ENCODE data around the gene USP21. TPM values are rescaled to one million over a fixed set of nuclear protein-coding genes. Genes with fewer than 3 reads are reported as not detected.

Gene USP21
- polyA plus RNA-seq, 4 donors, result 45.6 to 61.0 (median 50.3) TPM

DNA sequence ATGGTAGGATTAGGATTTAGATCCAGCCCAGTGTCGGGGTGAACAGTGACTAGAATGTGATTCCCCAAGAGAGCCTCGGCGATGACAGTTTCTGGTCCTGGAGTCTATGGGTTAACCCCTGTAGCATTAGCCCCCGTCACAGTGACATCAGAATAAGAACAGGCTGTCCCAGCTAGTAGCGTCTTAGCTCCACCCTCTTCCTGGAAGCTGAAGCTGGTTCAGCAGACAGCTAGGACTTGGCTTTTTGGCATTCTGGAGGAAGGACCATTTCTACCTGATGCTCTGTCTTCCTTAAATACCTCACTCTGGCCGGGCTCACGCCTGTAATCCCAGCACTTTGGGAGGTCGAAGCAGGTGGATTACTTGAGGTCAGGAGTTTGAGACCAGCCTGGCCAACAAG, 47.9 kb downstream of the USP21 start:
- DNase-seq (ENCODE audit: low read depth in 4 of 4, low spot score in 2 of 4), result no peak

DNA sequence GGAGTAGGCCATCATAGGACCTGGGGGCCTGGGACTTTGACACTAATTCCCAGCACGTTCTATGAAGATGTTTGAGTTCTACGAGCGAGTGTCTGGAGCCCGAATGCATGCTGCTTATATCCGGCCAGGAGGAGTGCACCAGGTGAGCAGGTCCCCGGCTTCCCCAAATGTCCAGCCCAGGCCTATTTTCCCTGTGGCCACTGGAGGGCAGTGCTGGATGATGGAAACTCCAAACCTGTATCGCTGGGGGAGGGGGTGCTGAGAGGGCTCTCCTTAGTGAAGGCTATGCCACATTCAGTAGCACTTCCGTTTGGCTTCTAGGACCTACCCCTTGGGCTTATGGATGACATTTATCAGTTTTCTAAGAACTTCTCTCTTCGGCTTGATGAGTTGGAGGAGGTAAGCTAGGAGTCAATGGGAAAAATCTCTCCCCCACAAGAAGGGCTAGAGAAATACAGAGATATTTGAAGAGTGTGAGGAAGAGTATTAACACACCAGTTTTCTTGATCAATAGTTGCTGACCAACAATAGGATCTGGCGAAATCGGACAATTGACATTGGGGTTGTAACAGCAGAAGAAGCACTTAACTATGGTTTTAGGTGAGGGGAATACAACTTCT, 50.6 kb downstream of the USP21 start:
- DNase-seq (ENCODE audit: low read depth in 4 of 4, low spot score in 2 of 4), result peak in 1 of 4 donors; percentile 68

- DNase-seq (ENCODE audit: low read depth in 4 of 4, low spot score in 2 of 4), result no peak
Measured at GRCh38 chr1:161214369-161214768, 55.1 kb downstream of the USP21 start.

GRCh38 chr1:161215076-161215475, 55.8 kb downstream of the USP21 start, which contains the start of gene FCER1G:
TSS of gene FCER1G (plus strand) at chr1:161215295. CDS start at chr1:161215322, 27 bp downstream.
- no peak for DNase-seq (ENCODE audit: low read depth in 4 of 4, low spot score in 2 of 4)

Other genes with a start within 250 kb of the USP21 start
- gene ITLN2, start 204.7 kb upstream of the USP21 start, polyA plus RNA-seq (ENCODE audit: insufficient read length in 4 of 4), result not detected
- 100 to 1,000 TPM in 1 of 4 donors, 10 to 100 TPM in 3; 76.1 to 101 (median 82.1) TPM for gene F11R, start 138.3 kb upstream of the USP21 start, polyA plus RNA-seq (ENCODE audit: insufficient read length in 4 of 4)
- 10 to 100 TPM; 52.0 to 76.1 (median 67.5) TPM for gene TSTD1, start 120.5 kb upstream of the USP21 start, polyA plus RNA-seq (ENCODE audit: insufficient read length in 4 of 4)
- gene USF1, start 113.5 kb upstream of the USP21 start, polyA plus RNA-seq (ENCODE audit: insufficient read length in 4 of 4), result 10 to 100 TPM; 55.6 to 69.0 (median 60.4) TPM
- gene ARHGAP30, start 89.6 kb upstream of the USP21 start, polyA plus RNA-seq (ENCODE audit: insufficient read length in 4 of 4), result 1 to 10 TPM; 1.8 to 2.6 (median 2.0) TPM
- gene NECTIN4, start 69.9 kb upstream of the USP21 start, polyA plus RNA-seq (ENCODE audit: insufficient read length in 4 of 4), result 1 to 10 TPM; 2.1 to 4.8 (median 4.3) TPM
- gene KLHDC9, start 61.1 kb upstream of the USP21 start, polyA plus RNA-seq (ENCODE audit: insufficient read length in 4 of 4), result 10 to 100 TPM; 14.9 to 21.5 (median 16.4) TPM
- 10 to 100 TPM; 71.1 to 85.7 (median 77.7) TPM for gene PFDN2, start 41.5 kb upstream of the USP21 start, polyA plus RNA-seq (ENCODE audit: insufficient read length in 4 of 4)
- gene NIT1, start 41.4 kb upstream of the USP21 start, polyA plus RNA-seq (ENCODE audit: insufficient read length in 4 of 4), result 10 to 100 TPM; 45.3 to 57.5 (median 51.8) TPM
- 10 to 100 TPM; 43.1 to 57.7 (median 48.1) TPM for gene DEDD, start 26.8 kb upstream of the USP21 start, polyA plus RNA-seq (ENCODE audit: insufficient read length in 4 of 4)
- 100 to 1,000 TPM; 124 to 175 (median 145) TPM for gene UFC1, start 5.5 kb upstream of the USP21 start, polyA plus RNA-seq (ENCODE audit: insufficient read length in 4 of 4)
- gene PPOX, start 6.9 kb downstream of the USP21 start, polyA plus RNA-seq (ENCODE audit: insufficient read length in 4 of 4), result 10 to 100 TPM; 34.6 to 62.0 (median 49.4) TPM
- gene B4GALT3, start 18.0 kb downstream of the USP21 start, polyA plus RNA-seq (ENCODE audit: insufficient read length in 4 of 4), result 10 to 100 TPM; 36.7 to 49.3 (median 41.3) TPM
- gene ADAMTS4, start 39.6 kb downstream of the USP21 start, polyA plus RNA-seq (ENCODE audit: insufficient read length in 4 of 4), result 1 to 10 TPM in 2 of 4 donors, under 1 TPM in 2; 0.72 to 1.6 (median 1.1) TPM
- gene NDUFS2, start 42.9 kb downstream of the USP21 start, polyA plus RNA-seq (ENCODE audit: insufficient read length in 4 of 4), result 100 to 1,000 TPM; 178 to 218 (median 200) TPM
- gene FCER1G, start 55.8 kb downstream of the USP21 start, polyA plus RNA-seq (ENCODE audit: insufficient read length in 4 of 4), result 10 to 100 TPM in 3 of 4 donors, 1 to 10 TPM in 1; 10.0 to 16.1 (median 11.8) TPM
- gene APOA2, start 64.1 kb downstream of the USP21 start, polyA plus RNA-seq (ENCODE audit: insufficient read length in 4 of 4), result 100 to 1,000 TPM in 1 of 4 donors, under 1 TPM in 1, not detected in 2; 0.43 to 120 TPM
- 10 to 100 TPM; 12.7 to 16.9 (median 15.0) TPM for gene TOMM40L, start 66.6 kb downstream of the USP21 start, polyA plus RNA-seq (ENCODE audit: insufficient read length in 4 of 4)
- 1 to 10 TPM; 1.9 to 4.4 (median 3.6) TPM for gene NR1I3, start 78.7 kb downstream of the USP21 start, polyA plus RNA-seq (ENCODE audit: insufficient read length in 4 of 4)
- gene PCP4L1, start 99.2 kb downstream of the USP21 start, polyA plus RNA-seq (ENCODE audit: insufficient read length in 4 of 4), result 1 to 10 TPM; 1.3 to 2.1 (median 1.4) TPM
- gene MPZ, start 150.5 kb downstream of the USP21 start, polyA plus RNA-seq (ENCODE audit: insufficient read length in 4 of 4), result 1 to 10 TPM; 3.7 to 5.7 (median 4.8) TPM
- gene SDHC, start 154.9 kb downstream of the USP21 start, polyA plus RNA-seq (ENCODE audit: insufficient read length in 4 of 4), result 100 to 1,000 TPM; 229 to 284 (median 257) TPM
- 10 to 100 TPM; 10.3 to 14.0 (median 12.5) TPM for gene CFAP126, start 208.4 kb downstream of the USP21 start, polyA plus RNA-seq (ENCODE audit: insufficient read length in 4 of 4)